Measurements from ENCODE around the gene ZIK1.

The ZIK1 gene

GRCh38 chr19:57583521-57584416 is at the start of gene ZIK1:
ZIK1 (plus strand) TSS chr19:57584145; CDS start chr19:57584357, 212 bp downstream.
- H3K9me3 ChIP-seq (ENCODE audit: control insufficient read depth, insufficient read depth, low read length), result no peaks in the 10 kb centered on the region
- H3K27me3 ChIP-seq (ENCODE audit: control insufficient read depth, insufficient read depth, low read length), result peaks cover 6% of the 10 kb centered on the region
- no peaks in the 10 kb centered on the region for H3K4me1 ChIP-seq (ENCODE audit: control insufficient read depth, insufficient read depth, low read length)
- peak within 1 kb of the TSS; percentile 87 for H3K9ac ChIP-seq (ENCODE audit: low read depth, low read length)
- H3K4me3 ChIP-seq (ENCODE audit: low read depth, low read length), result peak within 1 kb of the TSS; percentile 96
- peaks cover 12% of the 10 kb centered on the region for H3K36me3 ChIP-seq (ENCODE audit: control insufficient read depth, insufficient read depth, low read length)

- Histone ChIP-seq H3K9ac (ENCODE audit: low read depth, low read length) (no peak overlapping the region), H3K9me3 (ENCODE audit: control insufficient read depth, insufficient read depth, low read length) (peaks cover 35% of the 10 kb centered on the region), H3K4me1 (ENCODE audit: control insufficient read depth, insufficient read depth, low read length) (no peaks in the 10 kb centered on the region), H3K27me3 (ENCODE audit: control insufficient read depth, insufficient read depth, low read length) (no peaks in the 10 kb centered on the region), H3K36me3 (ENCODE audit: control insufficient read depth, insufficient read depth, low read length) (peaks cover 44% of the 10 kb centered on the region), H3K4me3 (ENCODE audit: low read depth, low read length) (no peak overlapping the region)
Observed at GRCh38 chr19:57537953-57538547, 45.9 kb upstream of the ZIK1 start.

GRCh38 chr19:57546513-57546912 is 37.4 kb upstream of the ZIK1 start:
- H3K27me3 ChIP-seq (ENCODE audit: control insufficient read depth, insufficient read depth, low read length), result no peaks in the 10 kb centered on the region
- no peaks in the 10 kb centered on the region for H3K4me1 ChIP-seq (ENCODE audit: control insufficient read depth, insufficient read depth, low read length)
- H3K9ac ChIP-seq (ENCODE audit: low read depth, low read length), result no peak overlapping the region
- H3K4me3 ChIP-seq (ENCODE audit: low read depth, low read length), result no peak overlapping the region
- H3K9me3 ChIP-seq (ENCODE audit: control insufficient read depth, insufficient read depth, low read length), result peaks cover 2% of the 10 kb centered on the region
- H3K36me3 ChIP-seq (ENCODE audit: control insufficient read depth, insufficient read depth, low read length), result peaks cover 33% of the 10 kb centered on the region

- no peaks in the 10 kb centered on the region for H3K4me1 ChIP-seq (ENCODE audit: control insufficient read depth, insufficient read depth, low read length)
- peaks cover 41% of the 10 kb centered on the region for H3K36me3 ChIP-seq (ENCODE audit: control insufficient read depth, insufficient read depth, low read length)
- H3K9me3 ChIP-seq (ENCODE audit: control insufficient read depth, insufficient read depth, low read length), result peaks cover 1% of the 10 kb centered on the region
- no peak overlapping the region for H3K4me3 ChIP-seq (ENCODE audit: low read depth, low read length)
- no peaks in the 10 kb centered on the region for H3K27me3 ChIP-seq (ENCODE audit: control insufficient read depth, insufficient read depth, low read length)
- H3K9ac ChIP-seq (ENCODE audit: low read depth, low read length), result no peak overlapping the region
Observed at GRCh38 chr19:57552432-57552831, 31.5 kb upstream of the ZIK1 start.

GRCh38 chr19:57557659-57558058 is 26.3 kb upstream of the ZIK1 start:
- Histone ChIP-seq H3K36me3 (ENCODE audit: control insufficient read depth, insufficient read depth, low read length) (peaks cover 13% of the 10 kb centered on the region), H3K9ac (ENCODE audit: low read depth, low read length) (no peak overlapping the region), H3K4me3 (ENCODE audit: low read depth, low read length) (no peak overlapping the region), H3K27me3 (ENCODE audit: control insufficient read depth, insufficient read depth, low read length) (no peaks in the 10 kb centered on the region), H3K4me1 (ENCODE audit: control insufficient read depth, insufficient read depth, low read length) (peaks cover 4% of the 10 kb centered on the region), H3K9me3 (ENCODE audit: control insufficient read depth, insufficient read depth, low read length) (no peaks in the 10 kb centered on the region)

- Histone ChIP-seq H3K36me3 (ENCODE audit: control insufficient read depth, insufficient read depth, low read length) (peaks cover 13% of the 10 kb centered on the region), H3K4me1 (ENCODE audit: control insufficient read depth, insufficient read depth, low read length) (peaks cover 4% of the 10 kb centered on the region), H3K9ac (ENCODE audit: low read depth, low read length) (no peak overlapping the region)
Observed at GRCh38 chr19:57558525-57558924, 25.4 kb upstream of the ZIK1 start.

GRCh38 chr19:57559008-57559403 is 24.9 kb upstream of the ZIK1 start:
- Histone ChIP-seq H3K4me1 (ENCODE audit: control insufficient read depth, insufficient read depth, low read length) (peaks cover 4% of the 10 kb centered on the region), H3K4me3 (ENCODE audit: low read depth, low read length) (peak overlapping the region; percentile 97), H3K9me3 (ENCODE audit: control insufficient read depth, insufficient read depth, low read length) (no peaks in the 10 kb centered on the region), H3K36me3 (ENCODE audit: control insufficient read depth, insufficient read depth, low read length) (peaks cover 12% of the 10 kb centered on the region), H3K9ac (ENCODE audit: low read depth, low read length) (peak overlapping the region; percentile 87), H3K27me3 (ENCODE audit: control insufficient read depth, insufficient read depth, low read length) (no peaks in the 10 kb centered on the region)

More at GRCh38 chr19:57558525-57558924, 25.4 kb upstream of the ZIK1 start:
- Histone ChIP-seq H3K4me3 (ENCODE audit: low read depth, low read length) (peak overlapping the region; percentile 97), H3K9me3 (ENCODE audit: control insufficient read depth, insufficient read depth, low read length) (no peaks in the 10 kb centered on the region), H3K27me3 (ENCODE audit: control insufficient read depth, insufficient read depth, low read length) (no peaks in the 10 kb centered on the region)

- Histone ChIP-seq H3K9me3 (ENCODE audit: control insufficient read depth, insufficient read depth, low read length) (no peaks in the 10 kb centered on the region), H3K36me3 (ENCODE audit: control insufficient read depth, insufficient read depth, low read length) (peaks cover 7% of the 10 kb centered on the region), H3K27me3 (ENCODE audit: control insufficient read depth, insufficient read depth, low read length) (no peaks in the 10 kb centered on the region), H3K9ac (ENCODE audit: low read depth, low read length) (peak within 1 kb of the TSS; percentile 87), H3K4me1 (ENCODE audit: control insufficient read depth, insufficient read depth, low read length) (peaks cover 4% of the 10 kb centered on the region), H3K4me3 (ENCODE audit: low read depth, low read length) (peak within 1 kb of the TSS; percentile 97)
Observed at GRCh38 chr19:57559404-57560025, 24.4 kb upstream of the ZIK1 start, which contains the start of gene ZNF550. ZNF550 (minus strand) TSS chr19:57559863; CDS start chr19:57559682, 181 bp downstream.

DNA sequence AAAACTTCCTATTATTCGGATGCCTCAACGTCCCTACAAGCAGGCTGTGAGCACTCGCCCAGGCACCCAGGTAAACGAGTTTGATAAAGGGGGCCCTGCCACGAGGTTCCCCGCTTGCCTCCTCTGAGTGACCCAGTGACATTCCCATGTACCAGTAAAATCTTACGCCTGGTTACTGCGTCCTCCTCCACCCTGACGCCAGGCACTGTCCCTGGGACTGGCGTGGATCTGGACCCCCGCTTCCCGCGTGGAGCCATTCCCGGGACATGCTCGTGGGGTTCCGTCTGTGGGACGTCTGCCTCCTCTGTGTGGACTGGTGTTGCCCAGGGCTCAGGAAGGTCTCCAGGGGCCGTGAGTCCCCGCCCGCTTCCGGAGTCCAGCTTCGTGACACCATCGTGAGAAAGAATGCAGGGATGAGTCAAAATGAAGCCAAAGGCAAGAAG is 23.9 kb upstream of the ZIK1 start:
- H3K9ac ChIP-seq (ENCODE audit: low read depth, low read length), result no peak overlapping the region
- peaks cover 6% of the 10 kb centered on the region for H3K36me3 ChIP-seq (ENCODE audit: control insufficient read depth, insufficient read depth, low read length)
- H3K27me3 ChIP-seq (ENCODE audit: control insufficient read depth, insufficient read depth, low read length), result no peaks in the 10 kb centered on the region
- peaks cover 4% of the 10 kb centered on the region for H3K4me1 ChIP-seq (ENCODE audit: control insufficient read depth, insufficient read depth, low read length)
- peaks cover 3% of the 10 kb centered on the region for H3K9me3 ChIP-seq (ENCODE audit: control insufficient read depth, insufficient read depth, low read length)
- peak overlapping the region; percentile 97 for H3K4me3 ChIP-seq (ENCODE audit: low read depth, low read length)

- no peak overlapping the region for H3K4me3 ChIP-seq (ENCODE audit: low read depth, low read length)
- H3K27me3 ChIP-seq (ENCODE audit: control insufficient read depth, insufficient read depth, low read length), result no peaks in the 10 kb centered on the region
- H3K36me3 ChIP-seq (ENCODE audit: control insufficient read depth, insufficient read depth, low read length), result no peaks in the 10 kb centered on the region
- H3K9me3 ChIP-seq (ENCODE audit: control insufficient read depth, insufficient read depth, low read length), result peaks cover 17% of the 10 kb centered on the region
- H3K9ac ChIP-seq (ENCODE audit: low read depth, low read length), result no peak overlapping the region
- H3K4me1 ChIP-seq (ENCODE audit: control insufficient read depth, insufficient read depth, low read length), result no peaks in the 10 kb centered on the region
Observed at GRCh38 chr19:57563547-57563946, 20.4 kb upstream of the ZIK1 start.

GRCh38 chr19:57566396-57567265 is 17.3 kb upstream of the ZIK1 start:
- H3K27me3 ChIP-seq (ENCODE audit: control insufficient read depth, insufficient read depth, low read length), result no peaks in the 10 kb centered on the region
- H3K9ac ChIP-seq (ENCODE audit: low read depth, low read length), result no peak overlapping the region
- peaks cover 28% of the 10 kb centered on the region for H3K9me3 ChIP-seq (ENCODE audit: control insufficient read depth, insufficient read depth, low read length)
- no peaks in the 10 kb centered on the region for H3K4me1 ChIP-seq (ENCODE audit: control insufficient read depth, insufficient read depth, low read length)
- H3K4me3 ChIP-seq (ENCODE audit: low read depth, low read length), result no peak overlapping the region
- no peaks in the 10 kb centered on the region for H3K36me3 ChIP-seq (ENCODE audit: control insufficient read depth, insufficient read depth, low read length)
